SJCRH30 (cell line): ENCODE results near the gene PCOLCE2. TPM values are rescaled to one million over a fixed set of nuclear protein-coding genes. Genes with fewer than 3 reads are reported as not detected.

Source experiments
- DNase-seq, 2 experiments: peaks; one replicate each; pipeline ENCODE4 v3.0.0-alpha.2; 2015 to 2020
- H3K27ac ChIP-seq: fragments of 250-450 bp; sonication (Bioruptor Pico); 2 replicates; pipeline ENCODE4 v1.5.1; 2020; ENCODE audit warnings: mild to moderate bottlenecking, moderate library complexity
- H3K27me3 ChIP-seq: fragments of 250-450 bp; sonication (Bioruptor Pico); 2 replicates; pipeline ENCODE4 v1.5.1; 2020; ENCODE audit warnings: mild to moderate bottlenecking, moderate library complexity
- H3K36me3 ChIP-seq: fragments of 250-450 bp; sonication (Bioruptor Pico); 2 replicates; pipeline ENCODE4 v1.5.1; 2020; ENCODE audit warnings: mild to moderate bottlenecking, moderate library complexity
- H3K4me1 ChIP-seq: fragments of 250-450 bp; sonication (Bioruptor Pico); 2 replicates; pipeline ENCODE4 v1.5.1; 2020; ENCODE audit warnings: mild to moderate bottlenecking, moderate library complexity
- H3K4me3 ChIP-seq: fragments of 250-450 bp; sonication (Bioruptor Pico); 2 replicates; pipeline ENCODE4 v1.5.1; 2020; ENCODE audit warnings: mild to moderate bottlenecking, moderate library complexity
- H3K9me3 ChIP-seq: fragments of 250-450 bp; sonication (Bioruptor Pico); replicated peaks from 2 replicates; pipeline ENCODE4 v1.5.1; 2020; ENCODE audit warnings: mild to moderate bottlenecking, moderate library complexity
- total RNA-seq: library from RNA; depleted of rRNA; stranded (reverse); fragments of >200 nt; shearing (Covaris generic); gene quantifications from 2 replicates; pipeline ENCODE4 v1.2.3, GENCODE V29; 2014

Gene PCOLCE2
- total RNA-seq, 1 experiment from 2014 or later = 16.7 TPM

DNA sequence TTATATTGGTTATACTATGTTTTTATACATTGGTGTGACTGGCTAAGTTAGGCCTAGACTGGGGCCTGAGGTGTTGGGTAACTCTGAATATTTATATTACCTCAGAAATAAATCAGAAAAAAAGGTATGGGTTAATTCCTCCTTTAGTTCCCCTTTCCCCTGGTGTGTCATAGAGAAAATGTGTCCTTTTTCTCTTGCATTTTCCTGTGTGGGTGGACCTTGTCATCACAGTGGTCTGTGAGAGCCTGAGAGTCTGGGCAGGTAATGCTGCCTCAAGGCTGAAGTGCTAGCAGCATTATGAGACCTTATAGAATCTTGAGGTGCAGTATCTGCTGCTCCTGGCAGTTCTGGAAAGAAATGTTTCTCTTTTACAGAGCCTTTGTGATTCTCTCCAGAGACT, 69.7 kb downstream of the PCOLCE2 start:
- no peaks in the 10 kb centered on the region for H3K27me3 ChIP-seq
- H3K27ac ChIP-seq = no peak overlapping the region
- 0 out of 2 replicates have a peak, but pooled peaks cover 3% of the 10 kb centered on the region for H3K4me1 ChIP-seq
- no peak for DNase-seq
- H3K4me3 ChIP-seq = no peak overlapping the region
- H3K36me3 ChIP-seq = no peaks in the 10 kb centered on the region
- H3K9me3 ChIP-seq = no peaks in the 10 kb centered on the region

DNA sequence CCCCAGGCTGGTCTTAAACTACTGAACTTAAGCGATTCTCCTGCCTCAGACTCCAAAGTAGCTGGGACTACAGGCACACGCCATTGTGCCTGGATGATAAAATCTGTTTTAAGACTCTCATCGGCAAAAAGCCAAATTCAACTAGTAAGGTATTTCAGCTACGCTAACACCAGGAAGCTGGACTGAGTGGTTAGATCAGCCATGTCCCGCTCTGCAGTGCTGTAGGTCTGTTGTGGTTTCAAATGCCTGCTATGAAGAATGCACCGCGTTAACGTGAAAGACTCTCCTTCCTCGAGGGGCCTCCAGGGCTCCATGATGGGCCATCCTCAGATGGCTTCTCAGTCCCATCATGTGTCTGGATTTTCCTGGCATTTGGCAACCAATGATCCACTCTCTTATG, 70.2 kb downstream of the PCOLCE2 start:
- no peaks in the 10 kb centered on the region for H3K36me3 ChIP-seq
- no peaks in the 10 kb centered on the region for H3K27me3 ChIP-seq
- no peaks in the 10 kb centered on the region for H3K9me3 ChIP-seq
- no peak for DNase-seq
- H3K4me1 ChIP-seq = no peaks in the 10 kb centered on the region
- H3K4me3 ChIP-seq = no peak overlapping the region
- H3K27ac ChIP-seq = no peak overlapping the region

DNA sequence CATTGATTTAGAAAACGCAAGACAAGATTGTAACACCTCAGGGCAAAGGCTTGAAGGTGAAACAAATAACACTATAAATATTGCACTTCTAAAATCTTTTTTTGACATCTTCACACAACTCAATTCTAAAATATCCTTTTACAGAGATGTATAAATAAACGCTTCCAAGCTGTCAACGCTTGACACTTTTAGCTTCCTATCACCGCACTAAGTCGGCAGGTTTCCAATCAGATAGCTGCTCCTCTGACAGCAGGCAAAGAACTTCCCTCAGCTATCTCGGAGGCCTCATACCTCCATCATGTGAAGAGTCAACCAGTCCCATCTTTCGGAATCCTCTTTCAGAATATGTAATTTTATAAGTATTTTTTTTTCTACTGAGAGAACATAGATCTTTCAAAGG, 71.0 kb downstream of the PCOLCE2 start:
- Histone ChIP-seq H3K4me1 (no peaks in the 10 kb centered on the region), H3K4me3 (no peak overlapping the region), H3K27me3 (no peaks in the 10 kb centered on the region), H3K36me3 (no peaks in the 10 kb centered on the region), H3K27ac (no peak overlapping the region), H3K9me3 (no peaks in the 10 kb centered on the region)
- DNase-seq = no peak

DNA sequence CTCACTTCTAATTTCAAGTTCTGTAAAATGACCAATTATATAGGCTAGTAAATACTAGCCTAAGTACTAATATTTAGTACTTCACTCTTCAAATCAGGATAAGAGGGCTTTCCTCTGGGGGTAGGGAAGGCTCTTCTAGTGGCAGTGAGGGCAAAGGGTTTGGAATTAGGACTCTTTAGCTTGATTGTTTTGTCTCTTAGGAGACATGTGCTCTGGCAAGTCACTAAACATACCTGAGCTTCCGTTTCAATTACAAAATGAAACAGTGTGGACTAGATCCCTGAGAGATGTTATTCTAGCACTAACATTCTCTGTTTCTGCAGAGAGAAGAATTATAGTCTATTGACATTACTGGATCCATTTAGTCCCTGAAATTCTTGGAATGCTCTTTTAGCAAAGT, 71.5 kb downstream of the PCOLCE2 start:
- Histone ChIP-seq H3K27ac (no peak overlapping the region), H3K36me3 (no peaks in the 10 kb centered on the region), H3K9me3 (no peaks in the 10 kb centered on the region), H3K4me1 (no peaks in the 10 kb centered on the region), H3K4me3 (no peak overlapping the region), H3K27me3 (no peaks in the 10 kb centered on the region)
- DNase-seq = no peak

DNA sequence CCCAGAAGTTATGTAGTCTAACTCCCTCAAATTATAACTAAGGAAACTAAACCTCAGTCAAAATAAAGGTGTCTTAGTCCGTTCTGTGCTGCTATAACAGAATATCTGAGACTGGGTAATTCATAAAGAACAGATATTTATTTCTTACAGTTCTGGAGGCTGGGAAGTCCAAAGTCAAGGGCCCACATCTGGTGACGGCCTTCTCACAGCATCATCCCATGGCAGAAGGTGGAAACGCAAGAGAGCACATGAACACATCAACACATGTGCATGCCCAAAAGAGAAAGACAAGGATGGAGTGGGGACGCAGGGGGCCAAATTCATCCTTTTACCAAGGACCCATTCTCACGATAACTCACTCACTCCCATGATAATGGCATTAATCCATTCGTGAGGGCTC, 73.1 kb downstream of the PCOLCE2 start:
- Histone ChIP-seq H3K27ac (no peak overlapping the region), H3K4me1 (no peaks in the 10 kb centered on the region), H3K9me3 (no peaks in the 10 kb centered on the region), H3K36me3 (no peaks in the 10 kb centered on the region), H3K4me3 (no peak overlapping the region), H3K27me3 (no peaks in the 10 kb centered on the region)
- no peak for DNase-seq

DNA sequence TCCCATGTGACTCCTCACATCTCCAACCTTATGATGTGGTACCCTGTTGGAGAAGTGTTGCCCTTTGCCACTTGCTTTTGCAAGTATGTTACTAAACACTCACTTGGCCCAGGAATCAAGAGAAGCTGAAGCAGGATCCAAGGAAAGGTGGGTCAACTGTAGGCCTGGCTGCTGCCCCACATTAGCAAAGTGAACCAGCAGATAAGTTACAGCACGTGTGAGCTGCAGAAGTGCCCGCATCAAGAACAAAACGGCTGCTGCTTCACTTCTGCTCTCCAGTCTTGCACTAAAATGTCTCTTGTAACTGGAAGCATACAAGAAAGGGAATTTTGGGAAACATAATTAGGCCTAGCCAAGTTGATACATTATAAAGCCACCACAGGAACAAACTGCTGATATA, 79.6 kb downstream of the PCOLCE2 start:
- no peak for DNase-seq
- no peaks in the 10 kb centered on the region for H3K4me1 ChIP-seq
- no peak overlapping the region for H3K27ac ChIP-seq
- H3K4me3 ChIP-seq = no peak overlapping the region
- no peaks in the 10 kb centered on the region for H3K27me3 ChIP-seq
- H3K9me3 ChIP-seq = no peaks in the 10 kb centered on the region
- H3K36me3 ChIP-seq = no peaks in the 10 kb centered on the region

DNA sequence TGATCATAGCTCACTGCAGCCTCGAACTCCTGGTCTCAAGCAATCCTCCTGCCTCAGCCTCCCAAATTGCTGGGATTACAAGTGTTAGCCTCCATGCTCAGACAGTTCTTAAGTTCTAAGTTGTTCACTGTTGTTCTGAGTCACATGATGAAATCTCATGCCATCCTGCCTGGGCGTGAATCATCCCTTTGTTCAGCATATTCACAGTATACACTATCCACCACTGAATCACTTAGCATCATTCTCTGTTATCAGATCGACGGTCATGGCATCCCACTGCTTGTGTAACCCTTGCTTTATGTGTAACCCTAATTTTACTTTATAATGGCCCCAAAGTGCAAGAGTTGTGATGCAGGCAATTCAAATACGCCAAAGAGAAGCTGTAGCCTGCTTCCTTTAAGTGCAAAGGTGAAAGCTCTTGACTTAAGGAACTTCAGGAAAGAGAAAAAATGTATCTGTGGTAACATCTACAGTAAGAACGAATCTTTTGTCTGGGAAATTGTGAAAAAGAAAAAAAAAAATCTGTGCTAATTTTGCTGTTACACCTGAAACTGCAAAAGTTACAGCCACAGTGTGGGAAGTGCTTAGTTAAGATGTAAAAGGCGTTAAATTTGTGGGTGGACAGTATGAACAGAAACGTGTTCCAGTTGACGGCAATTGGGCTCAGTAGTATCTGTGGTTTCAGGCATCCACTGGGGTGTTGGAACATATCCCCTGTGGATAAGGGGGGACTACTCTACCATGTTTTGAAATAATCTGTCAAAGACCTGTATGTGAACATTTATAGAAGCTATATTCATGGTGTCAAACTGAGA, 80.6 kb downstream of the PCOLCE2 start:
- Histone ChIP-seq H3K4me3 (no peak overlapping the region), H3K4me1 (no peaks in the 10 kb centered on the region), H3K27me3 (no peaks in the 10 kb centered on the region), H3K9me3 (no peaks in the 10 kb centered on the region), H3K36me3 (no peaks in the 10 kb centered on the region), H3K27ac (no peak overlapping the region)
- no peak for DNase-seq

DNA sequence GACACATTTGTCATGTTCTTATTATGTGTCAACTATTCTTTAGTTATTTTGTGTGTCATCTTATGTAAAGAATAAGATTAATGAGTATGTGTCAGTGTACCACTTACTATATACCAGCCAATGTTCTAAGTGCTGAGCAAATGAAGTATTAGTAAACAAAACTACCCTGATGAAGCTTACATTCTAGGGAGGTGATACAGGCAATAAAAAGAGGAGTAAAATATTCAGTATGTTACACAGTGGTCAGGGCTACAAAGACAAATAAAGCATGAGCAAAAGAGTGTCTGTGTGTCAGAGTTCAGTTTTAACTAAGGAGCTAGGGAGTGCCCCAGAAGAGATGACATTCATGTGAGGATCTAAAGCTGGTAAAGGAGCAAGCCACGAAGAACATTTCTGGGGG, 86.0 kb downstream of the PCOLCE2 start:
- no peaks in the 10 kb centered on the region for H3K4me1 ChIP-seq
- no peaks in the 10 kb centered on the region for H3K27me3 ChIP-seq
- no peak for DNase-seq
- H3K36me3 ChIP-seq = no peaks in the 10 kb centered on the region
- no peak overlapping the region for H3K4me3 ChIP-seq
- H3K27ac ChIP-seq = no peak overlapping the region
- H3K9me3 ChIP-seq = no peaks in the 10 kb centered on the region

DNA sequence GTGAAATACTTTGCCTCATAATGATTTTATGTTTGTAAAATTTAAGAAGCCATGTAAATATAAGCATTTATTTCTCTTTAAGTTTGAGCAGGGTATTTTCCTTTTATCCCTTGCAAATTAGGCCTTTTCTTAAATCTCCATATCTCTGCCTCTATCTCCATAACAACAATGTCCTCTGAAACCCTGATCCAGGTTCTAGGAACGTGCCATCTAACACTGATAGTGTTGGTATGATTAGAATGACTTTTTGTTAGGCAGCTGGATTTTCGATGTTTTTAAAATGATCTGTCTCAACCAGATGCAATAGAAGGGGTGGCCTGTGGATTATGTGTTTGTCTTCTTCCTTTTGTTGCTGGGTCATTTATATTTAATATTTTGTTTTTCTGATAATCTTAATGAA, 87.1 kb downstream of the PCOLCE2 start:
- no peak for DNase-seq
- Histone ChIP-seq H3K27ac (no peak overlapping the region), H3K4me1 (no peaks in the 10 kb centered on the region), H3K4me3 (no peak overlapping the region), H3K36me3 (no peaks in the 10 kb centered on the region), H3K9me3 (no peaks in the 10 kb centered on the region), H3K27me3 (no peaks in the 10 kb centered on the region)

DNA sequence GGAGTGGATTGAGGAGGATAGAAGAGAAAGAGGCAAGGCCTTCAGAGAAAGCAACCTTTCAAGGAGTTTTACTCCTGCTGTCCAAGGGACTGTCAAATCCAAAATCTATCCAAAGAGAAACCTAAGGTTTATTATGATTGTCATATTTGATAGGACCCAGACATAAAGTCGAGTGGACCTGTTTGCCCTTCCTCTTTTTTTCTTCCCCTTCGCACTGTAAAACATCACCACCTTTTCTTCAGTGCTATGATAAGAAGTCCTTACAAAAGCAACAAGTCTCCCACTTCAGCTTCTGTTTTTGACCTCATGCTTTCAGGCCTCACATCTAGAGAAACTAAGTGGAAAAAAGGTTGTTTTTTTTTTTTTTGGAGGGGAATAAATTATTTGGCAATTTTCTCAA, 92.1 kb downstream of the PCOLCE2 start:
- no peak for DNase-seq
- Histone ChIP-seq H3K4me1 (no peaks in the 10 kb centered on the region), H3K4me3 (no peak overlapping the region), H3K9me3 (no peaks in the 10 kb centered on the region), H3K36me3 (no peaks in the 10 kb centered on the region), H3K27me3 (no peaks in the 10 kb centered on the region), H3K27ac (no peak overlapping the region)

DNA sequence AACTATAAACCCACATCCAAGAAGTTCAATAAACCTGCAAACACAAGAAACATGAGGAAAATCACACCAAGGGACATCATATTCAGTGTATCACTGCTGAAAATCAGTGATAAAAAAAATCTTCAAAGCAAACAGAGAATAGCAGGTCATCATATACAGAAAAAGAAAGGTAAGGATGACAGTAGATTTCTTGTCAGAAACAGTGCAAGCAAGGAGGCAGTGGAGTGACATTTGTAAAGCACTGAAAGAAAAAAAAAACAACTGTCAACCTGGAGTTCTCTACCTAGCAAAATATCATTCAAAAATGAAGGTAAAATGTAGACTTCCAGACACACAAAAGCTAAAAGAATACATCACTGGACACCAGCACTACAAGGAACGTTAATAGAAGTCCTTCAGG, 93.6 kb downstream of the PCOLCE2 start:
- Histone ChIP-seq H3K9me3 (no peaks in the 10 kb centered on the region), H3K27ac (no peak overlapping the region), H3K4me3 (no peak overlapping the region), H3K4me1 (no peaks in the 10 kb centered on the region), H3K27me3 (no peaks in the 10 kb centered on the region), H3K36me3 (no peaks in the 10 kb centered on the region)
- DNase-seq = no peak

DNA sequence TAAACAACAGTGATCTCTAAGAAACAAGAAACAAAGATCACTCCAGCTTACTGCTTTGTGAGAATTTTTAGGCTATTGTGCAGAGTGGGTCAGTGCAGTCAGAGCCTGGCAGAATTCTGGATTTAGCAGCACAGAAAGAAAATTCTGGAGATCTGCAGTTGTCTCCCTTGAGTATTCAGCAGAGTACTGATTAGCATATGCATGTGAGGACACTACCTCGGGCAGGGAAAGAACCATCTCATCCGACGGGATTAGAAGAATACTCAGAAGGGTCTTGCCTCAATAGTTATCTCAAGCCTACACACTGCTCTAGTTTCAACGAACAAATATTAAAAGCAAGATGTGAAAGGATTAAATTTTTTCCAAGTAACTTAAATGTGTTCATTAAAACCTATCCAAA, 94.4 kb downstream of the PCOLCE2 start:
- H3K27ac ChIP-seq = no peak overlapping the region
- H3K36me3 ChIP-seq = no peaks in the 10 kb centered on the region
- no peaks in the 10 kb centered on the region for H3K9me3 ChIP-seq
- H3K4me3 ChIP-seq = no peak overlapping the region
- no peaks in the 10 kb centered on the region for H3K27me3 ChIP-seq
- DNase-seq = no peak
- H3K4me1 ChIP-seq = no peaks in the 10 kb centered on the region

DNA sequence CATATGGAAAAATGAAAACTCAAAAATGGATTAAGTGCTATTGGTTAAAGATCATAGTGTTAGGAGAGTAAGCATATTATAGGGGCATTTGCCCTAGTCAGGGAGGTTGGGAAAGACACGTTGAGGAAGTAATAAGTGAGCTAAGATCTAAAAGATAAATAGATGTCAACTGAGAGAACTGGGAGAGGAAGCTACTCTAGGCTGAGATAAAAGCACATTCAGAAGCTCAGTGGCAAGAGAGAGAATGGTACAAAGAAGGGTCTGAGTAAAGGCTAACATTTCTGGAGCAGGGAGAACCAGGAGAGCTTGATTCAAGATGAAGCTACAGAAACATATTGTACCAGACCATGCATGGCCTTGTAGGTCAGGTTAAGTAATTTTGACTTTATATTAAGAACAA, 101.2 kb downstream of the PCOLCE2 start:
- Histone ChIP-seq H3K4me1 (no peaks in the 10 kb centered on the region), H3K27me3 (no peaks in the 10 kb centered on the region), H3K4me3 (no peak overlapping the region), H3K9me3 (no peaks in the 10 kb centered on the region), H3K36me3 (no peaks in the 10 kb centered on the region), H3K27ac (no peak overlapping the region)
- no peak for DNase-seq

DNA sequence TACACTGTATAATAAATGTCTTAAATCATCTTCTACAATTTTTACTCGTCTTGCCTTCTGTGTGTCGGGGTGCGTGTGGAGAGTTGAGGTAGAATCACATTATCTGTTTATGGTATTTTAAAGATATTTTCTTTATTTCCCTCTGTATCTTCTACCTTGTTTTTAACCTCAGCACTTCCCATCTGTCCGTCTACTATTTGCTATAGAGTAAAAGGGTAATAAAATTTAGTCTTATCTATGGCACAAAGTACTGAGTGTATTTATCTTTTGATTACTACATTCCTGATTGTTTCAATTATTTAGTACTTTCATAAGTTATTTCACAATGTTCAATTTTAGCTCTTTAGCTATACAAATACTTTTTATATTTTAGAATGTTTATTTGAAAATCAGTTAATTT, 102.9 kb downstream of the PCOLCE2 start:
- H3K4me3 ChIP-seq = no peak overlapping the region
- H3K9me3 ChIP-seq = no peaks in the 10 kb centered on the region
- no peaks in the 10 kb centered on the region for H3K27me3 ChIP-seq
- H3K27ac ChIP-seq = no peak overlapping the region
- H3K4me1 ChIP-seq = no peaks in the 10 kb centered on the region
- no peak for DNase-seq
- no peaks in the 10 kb centered on the region for H3K36me3 ChIP-seq

DNA sequence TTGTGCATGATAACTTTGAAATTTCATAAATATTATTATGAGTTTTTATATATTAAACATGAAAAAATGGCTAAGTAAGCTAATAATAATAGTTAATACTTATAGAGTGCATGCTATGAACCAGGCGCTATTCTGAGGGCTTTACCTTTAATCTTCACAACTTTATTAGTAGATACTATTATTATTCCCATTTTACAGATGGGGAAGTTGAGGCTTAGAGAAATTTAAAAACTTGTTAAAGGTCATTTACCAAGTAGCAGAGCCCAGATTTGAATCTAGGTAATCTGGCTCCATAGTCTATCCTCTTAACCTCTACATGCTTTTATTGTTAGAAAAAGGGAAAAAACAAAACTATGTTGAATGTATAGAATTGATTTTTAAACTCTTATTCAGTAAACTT, 104.7 kb downstream of the PCOLCE2 start:
- no peak overlapping the region for H3K27ac ChIP-seq
- H3K9me3 ChIP-seq = no peaks in the 10 kb centered on the region
- no peak overlapping the region for H3K4me3 ChIP-seq
- no peaks in the 10 kb centered on the region for H3K27me3 ChIP-seq
- H3K4me1 ChIP-seq = no peaks in the 10 kb centered on the region
- no peaks in the 10 kb centered on the region for H3K36me3 ChIP-seq
- DNase-seq = no peak

DNA sequence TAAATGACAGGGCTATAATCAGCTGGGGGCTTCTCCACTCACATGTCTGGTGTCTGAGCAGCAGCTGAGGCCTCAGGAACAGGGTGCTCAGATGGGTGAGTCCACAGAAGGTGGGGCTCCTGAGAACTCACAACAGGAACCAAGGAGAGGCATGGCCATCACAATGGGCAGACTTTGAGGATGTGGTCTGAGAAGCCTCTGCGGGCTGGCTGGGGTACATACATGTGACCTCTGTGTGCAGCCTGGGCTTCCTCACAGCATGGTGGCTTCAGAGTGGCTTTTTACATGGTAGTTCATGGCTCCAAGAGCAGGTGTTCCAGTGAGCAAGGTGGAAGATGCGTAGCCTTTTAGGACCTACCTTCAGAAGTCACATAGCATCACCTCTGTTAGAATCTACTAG, 106.3 kb downstream of the PCOLCE2 start:
- Histone ChIP-seq H3K9me3 (no peaks in the 10 kb centered on the region), H3K36me3 (no peaks in the 10 kb centered on the region), H3K4me3 (no peak overlapping the region), H3K4me1 (no peaks in the 10 kb centered on the region), H3K27ac (no peak overlapping the region), H3K27me3 (no peaks in the 10 kb centered on the region)
- DNase-seq = no peak
